HEK293 (cell line): Measurements from ENCODE around the gene PCK1.

Experiments
- CTCF ChIA-PET: fragments of 350-600 bp; formaldehyde crosslinking; extraction: SDS; loops from one replicate; lab custom pipeline; 2021; ENCODE audit warnings: antibody characterized with exemption; lab: Yijun Ruan, JAX
- POLR2A ChIA-PET: fragments of 300-600 bp; formaldehyde crosslinking; extraction: SDS; loops from one replicate; lab custom pipeline; 2020; ENCODE audit warnings: antibody characterized with exemption, inconsistent platforms; lab: Yijun Ruan, JAX
- H3K27ac ChIP-seq: fragments of 200-500 bp; sonication (Bioruptor generic); 2 replicates; pipeline ENCODE4 v1.5.1; 2014; ENCODE audit warnings: low read depth, low read length, control low read depth, inconsistent platforms; ENCODE audit errors: extremely low read depth
- H3K36me3 ChIP-seq, 2 experiments: fragments of 200-500 bp in 1 of 2; sonication (Bioruptor generic) in 1 of 2; 1 replicate in 1 of 2; 2 replicates in 1 of 2; pipeline ENCODE4 v1.5.1; 2014 to 2017; ENCODE audit warnings: inconsistent platforms in 2 of 2, low read length in 2 of 2; ENCODE audit not compliant: control insufficient read depth in 2 of 2, insufficient read depth in 1 of 2
- H3K4me1 ChIP-seq: fragments of 200-500 bp; sonication (Bioruptor generic); 2 replicates; pipeline ENCODE4 v1.5.1; 2014; ENCODE audit warnings: mild to moderate bottlenecking, low read length, inconsistent platforms; ENCODE audit not compliant: control insufficient read depth, insufficient read depth
- H3K4me3 ChIP-seq: 2 replicates; pipeline ENCODE4 v1.5.1; 2011; ENCODE audit warnings: low read depth, mild to moderate bottlenecking, control low read depth, low read length, moderate library complexity
- H3K9me3 ChIP-seq: fragments of 200-500 bp; sonication (Bioruptor generic); 2 replicates; pipeline ENCODE4 v1.5.1; 2014; ENCODE audit warnings: low read depth, low read length, inconsistent platforms; ENCODE audit not compliant: control insufficient read depth, insufficient read depth
- KLF16 ChIP-seq: fragments of 450-650 bp; formaldehyde crosslinking; IDR thresholded peaks from 2 replicates; pipeline ENCODE4 v1.5.1; 2017; ENCODE audit warnings: missing biosample characterization, missing genetic modification characterization
- SCRT2 ChIP-seq: fragments of 450-650 bp; formaldehyde crosslinking; IDR thresholded peaks from 2 replicates; pipeline ENCODE4 v1.5.1; 2016; ENCODE audit warnings: missing biosample characterization, missing genetic modification characterization
- SP7 ChIP-seq: fragments of 450-650 bp; formaldehyde crosslinking; IDR thresholded peaks from 2 replicates; pipeline ENCODE4 v1.5.1; 2016; ENCODE audit warnings: missing biosample characterization, missing genetic modification characterization
- TRIM28 ChIP-seq: IDR thresholded peaks from 2 replicates; pipeline ENCODE4 v1.6.1; 2011; ENCODE audit warnings: low read length, control low read depth, borderline replicate concordance
- ZBTB1 ChIP-seq: fragments of 450-650 bp; formaldehyde crosslinking; IDR thresholded peaks from 2 replicates; pipeline ENCODE4 v1.5.1; 2016; ENCODE audit warnings: missing biosample characterization, missing genetic modification characterization
- ZBTB20 ChIP-seq: fragments of 450-650 bp; formaldehyde crosslinking; IDR thresholded peaks from 2 replicates; pipeline ENCODE4 v1.5.1; 2016; ENCODE audit warnings: missing biosample characterization, missing genetic modification characterization
- ZFP41 ChIP-seq: fragments of 450-650 bp; formaldehyde crosslinking; IDR thresholded peaks from 2 replicates; pipeline ENCODE4 v1.5.1; 2016; ENCODE audit warnings: missing biosample characterization, missing genetic modification characterization, borderline replicate concordance
- ZNF239 ChIP-seq: fragments of 450-650 bp; formaldehyde crosslinking; IDR thresholded peaks from 2 replicates; pipeline ENCODE4 v1.5.1; 2016; ENCODE audit warnings: missing biosample characterization, missing genetic modification characterization
- ZNF248 ChIP-seq: fragments of 450-650 bp; formaldehyde crosslinking; IDR thresholded peaks from 2 replicates; pipeline ENCODE4 v1.5.1; 2017; ENCODE audit warnings: missing biosample characterization, missing genetic modification characterization
- ZNF280C ChIP-seq: fragments of 450-650 bp; formaldehyde crosslinking; IDR thresholded peaks from 2 replicates; pipeline ENCODE4 v1.5.1; 2016; ENCODE audit warnings: missing biosample characterization, missing genetic modification characterization
- ZNF404 ChIP-seq: fragments of 450-650 bp; formaldehyde crosslinking; IDR thresholded peaks from 2 replicates; pipeline ENCODE4 v1.5.1; 2017; ENCODE audit warnings: missing biosample characterization, missing genetic modification characterization
- ZNF416 ChIP-seq: fragments of 450-650 bp; formaldehyde crosslinking; IDR thresholded peaks from 2 replicates; pipeline ENCODE4 v1.5.1; 2016; ENCODE audit warnings: missing biosample characterization, missing genetic modification characterization
- ZNF571 ChIP-seq: fragments of 450-650 bp; formaldehyde crosslinking; IDR thresholded peaks from 2 replicates; pipeline ENCODE4 v1.5.0; 2017; ENCODE audit warnings: missing biosample characterization, missing genetic modification characterization
- ZNF600 ChIP-seq: fragments of 450-650 bp; formaldehyde crosslinking; IDR thresholded peaks from 2 replicates; pipeline ENCODE4 v1.5.1; 2016; ENCODE audit warnings: missing biosample characterization, missing genetic modification characterization
- ZNF670 ChIP-seq: fragments of 450-650 bp; formaldehyde crosslinking; IDR thresholded peaks from 2 replicates; pipeline ENCODE4 v1.5.1; 2016; ENCODE audit warnings: missing biosample characterization, missing genetic modification characterization, low read depth
- ZNF792 ChIP-seq: fragments of 450-650 bp; formaldehyde crosslinking; IDR thresholded peaks from 2 replicates; pipeline ENCODE4 v1.5.1; 2016; ENCODE audit warnings: missing biosample characterization, missing genetic modification characterization
- ZSCAN30 ChIP-seq: fragments of 450-650 bp; IDR thresholded peaks from 2 replicates; pipeline ENCODE4 v1.5.1; 2018; ENCODE audit warnings: missing biosample characterization, mild to moderate bottlenecking, missing genetic modification characterization, moderate library complexity
- ZXDB ChIP-seq: fragments of 450-650 bp; formaldehyde crosslinking; IDR thresholded peaks from 2 replicates; pipeline ENCODE4 v1.5.1; 2016; ENCODE audit warnings: missing biosample characterization, missing genetic modification characterization
- TF ChIP-seq, protein P1 (sequence below): fragments of 450-650 bp; formaldehyde crosslinking; IDR thresholded peaks from 2 replicates; pipeline ENCODE4 v1.5.1; 2016; ENCODE audit warnings: missing biosample characterization, missing genetic modification characterization, low read depth
- TF ChIP-seq, protein P2 (sequence below): fragments of 450-650 bp; IDR thresholded peaks from 2 replicates; pipeline ENCODE4 v1.5.1; 2018; ENCODE audit warnings: missing biosample characterization, mild to moderate bottlenecking, missing genetic modification characterization
- TF ChIP-seq, protein P3 (sequence below): fragments of 450-650 bp; formaldehyde crosslinking; optimal IDR thresholded peaks from 2 replicates; pipeline ENCODE3; 2016; ENCODE audit warnings: missing biosample characterization, mild to moderate bottlenecking, missing genetic modification characterization
- TF ChIP-seq, protein P4 (sequence below): fragments of 450-650 bp; formaldehyde crosslinking; IDR thresholded peaks from 2 replicates; pipeline ENCODE4 v1.5.1; 2017; ENCODE audit warnings: missing biosample characterization, missing genetic modification characterization
- TF ChIP-seq, protein P5 (sequence below): fragments of 450-650 bp; formaldehyde crosslinking; IDR thresholded peaks from 2 replicates; pipeline ENCODE4 v1.5.1; 2016; ENCODE audit warnings: missing biosample characterization, missing genetic modification characterization

The PCK1 gene

GRCh38 chr20:57571782-57572416, 11.0 kb downstream of the PCK1 start (continued):
- TF ChIP-seq ZNF280C (tag by site-specific recombination) (no peak), ZNF792 (tag by site-specific recombination) (no peak), ZNF600 (tag by site-specific recombination) (no peak), ZBTB1 (tag by site-specific recombination) (no peak), SP7 (tag by site-specific recombination) (no peak), SCRT2 (tag by site-specific recombination) (no peak)
- TF ChIP-seq, protein P1, sequence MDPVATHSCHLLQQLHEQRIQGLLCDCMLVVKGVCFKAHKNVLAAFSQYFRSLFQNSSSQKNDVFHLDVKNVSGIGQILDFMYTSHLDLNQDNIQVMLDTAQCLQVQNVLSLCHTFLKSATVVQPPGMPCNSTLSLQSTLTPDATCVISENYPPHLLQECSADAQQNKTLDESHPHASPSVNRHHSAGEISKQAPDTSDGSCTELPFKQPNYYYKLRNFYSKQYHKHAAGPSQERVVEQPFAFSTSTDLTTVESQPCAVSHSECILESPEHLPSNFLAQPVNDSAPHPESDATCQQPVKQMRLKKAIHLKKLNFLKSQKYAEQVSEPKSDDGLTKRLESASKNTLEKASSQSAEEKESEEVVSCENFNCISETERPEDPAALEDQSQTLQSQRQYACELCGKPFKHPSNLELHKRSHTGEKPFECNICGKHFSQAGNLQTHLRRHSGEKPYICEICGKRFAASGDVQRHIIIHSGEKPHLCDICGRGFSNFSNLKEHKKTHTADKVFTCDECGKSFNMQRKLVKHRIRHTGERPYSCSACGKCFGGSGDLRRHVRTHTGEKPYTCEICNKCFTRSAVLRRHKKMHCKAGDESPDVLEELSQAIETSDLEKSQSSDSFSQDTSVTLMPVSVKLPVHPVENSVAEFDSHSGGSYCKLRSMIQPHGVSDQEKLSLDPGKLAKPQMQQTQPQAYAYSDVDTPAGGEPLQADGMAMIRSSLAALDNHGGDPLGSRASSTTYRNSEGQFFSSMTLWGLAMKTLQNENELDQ (tag by site-specific recombination): no peak
- TF ChIP-seq, all 188 proteins: peak for 0

DNA sequence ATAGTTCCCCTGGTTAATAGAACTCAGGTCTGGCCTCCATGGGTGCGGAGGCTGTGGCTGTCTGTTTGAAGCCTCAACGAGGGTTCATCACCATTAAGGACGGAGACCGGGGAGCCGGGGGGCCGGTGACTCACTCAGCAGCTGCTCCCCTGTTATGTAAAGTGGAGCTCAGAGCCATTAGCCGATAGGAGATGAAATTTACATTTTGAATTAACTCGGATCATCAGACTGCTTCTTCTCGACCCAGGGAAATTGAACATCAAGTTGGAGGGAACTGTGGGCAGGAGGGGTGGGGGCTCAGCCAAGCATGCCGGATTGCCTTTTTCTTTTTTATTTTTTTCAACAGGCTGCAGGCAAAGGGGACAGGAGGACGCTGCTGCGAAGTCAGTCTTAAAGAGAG, 12.3 kb downstream of the PCK1 start:
- ChIA-PET POLR2A (no interaction called here), CTCF (interaction anchor here (0.6 to 4.5 kb wide), 13 partner anchors 8 to 160 kb away, joined by 3 to 33 read pairs (median 4); partner anchors contain the start of gene PCK1)
- no peaks in the 10 kb centered on the region for H3K9me3 ChIP-seq
- H3K27ac ChIP-seq: no peak overlapping the region
- H3K36me3 ChIP-seq: no peaks in the 10 kb centered on the region
- H3K4me3 ChIP-seq: no peak overlapping the region
- no peaks in the 10 kb centered on the region for H3K4me1 ChIP-seq
- no peak for TF ChIP-seq ZBTB20 (tag by site-specific recombination)
- TF ChIP-seq ZNF416 (tag by site-specific recombination): no peak
- TF ChIP-seq ZNF600 (tag by site-specific recombination): no peak
- TF ChIP-seq KLF16 (tag by site-specific recombination): no peak
- TF ChIP-seq, protein P2, sequence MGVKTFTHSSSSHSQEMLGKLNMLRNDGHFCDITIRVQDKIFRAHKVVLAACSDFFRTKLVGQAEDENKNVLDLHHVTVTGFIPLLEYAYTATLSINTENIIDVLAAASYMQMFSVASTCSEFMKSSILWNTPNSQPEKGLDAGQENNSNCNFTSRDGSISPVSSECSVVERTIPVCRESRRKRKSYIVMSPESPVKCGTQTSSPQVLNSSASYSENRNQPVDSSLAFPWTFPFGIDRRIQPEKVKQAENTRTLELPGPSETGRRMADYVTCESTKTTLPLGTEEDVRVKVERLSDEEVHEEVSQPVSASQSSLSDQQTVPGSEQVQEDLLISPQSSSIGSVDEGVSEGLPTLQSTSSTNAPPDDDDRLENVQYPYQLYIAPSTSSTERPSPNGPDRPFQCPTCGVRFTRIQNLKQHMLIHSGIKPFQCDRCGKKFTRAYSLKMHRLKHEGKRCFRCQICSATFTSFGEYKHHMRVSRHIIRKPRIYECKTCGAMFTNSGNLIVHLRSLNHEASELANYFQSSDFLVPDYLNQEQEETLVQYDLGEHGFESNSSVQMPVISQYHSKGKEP (tag by site-specific recombination): no peak
- no peak for TF ChIP-seq ZNF248
- TF ChIP-seq ZSCAN30 (tag by site-specific recombination): no peak
- no peak for TF ChIP-seq ZXDB (tag by site-specific recombination)
- TF ChIP-seq ZNF670 (tag by site-specific recombination): no peak
- no peak for TF ChIP-seq TRIM28
- TF ChIP-seq, protein P3, sequence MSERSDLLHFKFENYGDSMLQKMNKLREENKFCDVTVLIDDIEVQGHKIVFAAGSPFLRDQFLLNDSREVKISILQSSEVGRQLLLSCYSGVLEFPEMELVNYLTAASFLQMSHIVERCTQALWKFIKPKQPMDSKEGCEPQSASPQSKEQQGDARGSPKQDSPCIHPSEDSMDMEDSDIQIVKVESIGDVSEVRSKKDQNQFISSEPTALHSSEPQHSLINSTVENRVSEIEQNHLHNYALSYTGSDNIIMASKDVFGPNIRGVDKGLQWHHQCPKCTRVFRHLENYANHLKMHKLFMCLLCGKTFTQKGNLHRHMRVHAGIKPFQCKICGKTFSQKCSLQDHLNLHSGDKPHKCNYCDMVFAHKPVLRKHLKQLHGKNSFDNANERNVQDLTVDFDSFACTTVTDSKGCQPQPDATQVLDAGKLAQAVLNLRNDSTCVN (tag by site-specific recombination): no peak
- no peak for TF ChIP-seq ZNF404 (tag by site-specific recombination)
- TF ChIP-seq ZNF239 (tag by site-specific recombination): no peak
- TF ChIP-seq, protein P4, sequence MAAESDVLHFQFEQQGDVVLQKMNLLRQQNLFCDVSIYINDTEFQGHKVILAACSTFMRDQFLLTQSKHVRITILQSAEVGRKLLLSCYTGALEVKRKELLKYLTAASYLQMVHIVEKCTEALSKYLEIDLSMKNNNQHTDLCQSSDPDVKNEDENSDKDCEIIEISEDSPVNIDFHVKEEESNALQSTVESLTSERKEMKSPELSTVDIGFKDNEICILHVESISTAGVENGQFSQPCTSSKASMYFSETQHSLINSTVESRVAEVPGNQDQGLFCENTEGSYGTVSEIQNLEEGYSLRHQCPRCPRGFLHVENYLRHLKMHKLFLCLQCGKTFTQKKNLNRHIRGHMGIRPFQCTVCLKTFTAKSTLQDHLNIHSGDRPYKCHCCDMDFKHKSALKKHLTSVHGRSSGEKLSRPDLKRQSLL (tag by site-specific recombination): no peak
- TF ChIP-seq, protein P5, sequence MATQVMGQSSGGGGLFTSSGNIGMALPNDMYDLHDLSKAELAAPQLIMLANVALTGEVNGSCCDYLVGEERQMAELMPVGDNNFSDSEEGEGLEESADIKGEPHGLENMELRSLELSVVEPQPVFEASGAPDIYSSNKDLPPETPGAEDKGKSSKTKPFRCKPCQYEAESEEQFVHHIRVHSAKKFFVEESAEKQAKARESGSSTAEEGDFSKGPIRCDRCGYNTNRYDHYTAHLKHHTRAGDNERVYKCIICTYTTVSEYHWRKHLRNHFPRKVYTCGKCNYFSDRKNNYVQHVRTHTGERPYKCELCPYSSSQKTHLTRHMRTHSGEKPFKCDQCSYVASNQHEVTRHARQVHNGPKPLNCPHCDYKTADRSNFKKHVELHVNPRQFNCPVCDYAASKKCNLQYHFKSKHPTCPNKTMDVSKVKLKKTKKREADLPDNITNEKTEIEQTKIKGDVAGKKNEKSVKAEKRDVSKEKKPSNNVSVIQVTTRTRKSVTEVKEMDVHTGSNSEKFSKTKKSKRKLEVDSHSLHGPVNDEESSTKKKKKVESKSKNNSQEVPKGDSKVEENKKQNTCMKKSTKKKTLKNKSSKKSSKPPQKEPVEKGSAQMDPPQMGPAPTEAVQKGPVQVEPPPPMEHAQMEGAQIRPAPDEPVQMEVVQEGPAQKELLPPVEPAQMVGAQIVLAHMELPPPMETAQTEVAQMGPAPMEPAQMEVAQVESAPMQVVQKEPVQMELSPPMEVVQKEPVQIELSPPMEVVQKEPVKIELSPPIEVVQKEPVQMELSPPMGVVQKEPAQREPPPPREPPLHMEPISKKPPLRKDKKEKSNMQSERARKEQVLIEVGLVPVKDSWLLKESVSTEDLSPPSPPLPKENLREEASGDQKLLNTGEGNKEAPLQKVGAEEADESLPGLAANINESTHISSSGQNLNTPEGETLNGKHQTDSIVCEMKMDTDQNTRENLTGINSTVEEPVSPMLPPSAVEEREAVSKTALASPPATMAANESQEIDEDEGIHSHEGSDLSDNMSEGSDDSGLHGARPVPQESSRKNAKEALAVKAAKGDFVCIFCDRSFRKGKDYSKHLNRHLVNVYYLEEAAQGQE: no peak
- TF ChIP-seq ZFP41 (tag by site-specific recombination): no peak
- TF ChIP-seq ZNF571 (tag by site-specific recombination): no peak
